SU-DHL-6 (cell line): ENCODE data around the gene ADGRB3.

Experiments
- H2AFZ ChIP-seq: fragments of 200-600 bp; sonication (generic); 2 replicates; pipeline ENCODE4 v1.6.1; 2014; ENCODE audit warnings: low read depth, mild to moderate bottlenecking, moderate library complexity, mixed read lengths, antibody characterized with exemption, low read length; ENCODE audit not compliant: severe bottlenecking
- H3F3A ChIP-seq: fragments of 200-600 bp; shearing (Covaris generic); 2 replicates; pipeline ENCODE4 v1.6.0; 2016; ENCODE audit warnings: antibody characterized with exemption, mild to moderate bottlenecking; ENCODE audit not compliant: insufficient read depth
- H3K27ac ChIP-seq: fragments of 200-600 bp; sonication (generic); 2 replicates; pipeline ENCODE4 v1.5.1; 2016; ENCODE audit warnings: low read depth, mild to moderate bottlenecking, low read length, moderate library complexity, mixed read lengths
- H3K27me3 ChIP-seq: fragments of 200-600 bp; sonication (generic), shearing (Covaris generic); 2 replicates; pipeline ENCODE4 v1.6.0; 2014; ENCODE audit warnings: mild to moderate bottlenecking, low read length
- H3K36me3 ChIP-seq: fragments of 200-600 bp; sonication (generic); 2 replicates; pipeline ENCODE4 v1.6.1; 2014; ENCODE audit warnings: mild to moderate bottlenecking, low read length, mixed read lengths
- H3K4me2 ChIP-seq: fragments of 300-600, 200-600 bp; shearing (Covaris generic), sonication (generic); 2 replicates; pipeline ENCODE4 v1.6.0; 2014; ENCODE audit warnings: low read length, low read depth, mild to moderate bottlenecking; ENCODE audit not compliant: poor library complexity, severe bottlenecking
- H3K4me3 ChIP-seq: fragments of 200-600 bp; sonication (generic); 2 replicates; pipeline ENCODE4 v1.5.1; 2014; ENCODE audit warnings: antibody characterized with exemption, low read length, mild to moderate bottlenecking, mixed read lengths; ENCODE audit not compliant: insufficient read depth, poor library complexity, severe bottlenecking
- H3K79me2 ChIP-seq: fragments of 200-600 bp; sonication (generic); 2 replicates; pipeline ENCODE4 v1.6.1; 2014; ENCODE audit warnings: mild to moderate bottlenecking, low read length, moderate library complexity; ENCODE audit not compliant: insufficient read depth
- H3K9ac ChIP-seq: fragments of 200-600 bp; sonication (generic); 2 replicates; pipeline ENCODE4 v1.7.0; 2014; ENCODE audit warnings: mild to moderate bottlenecking, low read length
- H3K9me2 ChIP-seq: fragments of 200-600 bp; sonication (generic); replicated peaks from 2 replicates; pipeline ENCODE4 v1.6.1; 2014; ENCODE audit warnings: low read length; ENCODE audit not compliant: insufficient read depth
- H3K9me3 ChIP-seq: fragments of 200-600 bp; sonication (generic); 2 replicates; pipeline ENCODE4 v1.6.1; 2014; ENCODE audit warnings: low read length, mixed read lengths; ENCODE audit not compliant: insufficient read depth
- H4K20me1 ChIP-seq: fragments of 200-600 bp; sonication (generic); 2 replicates; pipeline ENCODE4 v1.6.1; 2014; ENCODE audit warnings: low read depth, mild to moderate bottlenecking, antibody characterized with exemption, low read length, moderate library complexity, mixed read lengths
- CTCF ChIP-seq: fragments of 200-600 bp; sonication (generic); IDR thresholded peaks from one replicate; pipeline ENCODE4 v1.5.1; 2017; ENCODE audit warnings: antibody characterized with exemption, mild to moderate bottlenecking, low read length, moderate library complexity; ENCODE audit not compliant: insufficient read depth, poor library complexity, severe bottlenecking
- EZH2phosphoT487 ChIP-seq: fragments of 200-600 bp; sonication (generic), shearing (Covaris generic); conservative IDR thresholded peaks from 2 replicates; pipeline ENCODE4 v1.6.1; 2018; ENCODE audit warnings: mild to moderate bottlenecking, antibody characterized with exemption, low read length, moderate library complexity, mixed read lengths

Gene ADGRB3

GRCh38 chr6:69311888-69312287 lies 676.8 kb downstream of the ADGRB3 start:
- TF ChIP-seq CTCF (no peak), EZH2phosphoT487 (no peak)
- Histone ChIP-seq H3K4me2 (no peak overlapping the region), H2AFZ (no peak overlapping the region), H3F3A (no peaks in the 10 kb centered on the region), H3K4me3 (no peak overlapping the region), H3K9me3 (no peaks in the 10 kb centered on the region), H3K9ac (no peak overlapping the region), H3K36me3 (no peaks in the 10 kb centered on the region), H3K27ac (no peak overlapping the region), H4K20me1 (no peaks in the 10 kb centered on the region), H3K79me2 (no peaks in the 10 kb centered on the region), H3K9me2 (no peaks in the 10 kb centered on the region), H3K27me3 (no peaks in the 10 kb centered on the region)

GRCh38 chr6:69314001-69314400 lies 678.9 kb downstream of the ADGRB3 start:
- Histone ChIP-seq H3K27ac (no peak overlapping the region), H3K79me2 (no peaks in the 10 kb centered on the region), H3K9me2 (no peaks in the 10 kb centered on the region), H3F3A (no peaks in the 10 kb centered on the region), H3K4me2 (no peak overlapping the region), H3K36me3 (no peaks in the 10 kb centered on the region), H3K27me3 (no peaks in the 10 kb centered on the region), H3K9me3 (no peaks in the 10 kb centered on the region), H2AFZ (no peak overlapping the region), H4K20me1 (no peaks in the 10 kb centered on the region), H3K4me3 (no peak overlapping the region), H3K9ac (no peak overlapping the region)
- TF ChIP-seq CTCF, result no peak
- TF ChIP-seq EZH2phosphoT487, result no peak

GRCh38 chr6:69314531-69314930 lies 679.4 kb downstream of the ADGRB3 start:
- Histone ChIP-seq H3K79me2 (no peaks in the 10 kb centered on the region), H2AFZ (no peak overlapping the region), H3K27ac (no peak overlapping the region), H4K20me1 (no peaks in the 10 kb centered on the region; the same call in 1 of the 2 replicates), H3K4me2 (no peak overlapping the region), H3K4me3 (no peak overlapping the region), H3K9ac (no peak overlapping the region), H3K9me2 (no peaks in the 10 kb centered on the region), H3K27me3 (no peaks in the 10 kb centered on the region), H3F3A (no peaks in the 10 kb centered on the region), H3K36me3 (no peaks in the 10 kb centered on the region), H3K9me3 (no peaks in the 10 kb centered on the region)
- no peak for TF ChIP-seq CTCF
- no peak for TF ChIP-seq EZH2phosphoT487

GRCh38 chr6:69331886-69332285 lies 696.8 kb downstream of the ADGRB3 start:
- Histone ChIP-seq H3K79me2 (no peaks in the 10 kb centered on the region), H3K9me2 (no peaks in the 10 kb centered on the region), H3K4me2 (no peak overlapping the region), H2AFZ (no peak overlapping the region), H3K9ac (no peak overlapping the region), H3K9me3 (no peaks in the 10 kb centered on the region), H3F3A (no peaks in the 10 kb centered on the region), H3K36me3 (no peaks in the 10 kb centered on the region), H3K4me3 (no peak overlapping the region), H3K27me3 (no peaks in the 10 kb centered on the region), H4K20me1 (no peaks in the 10 kb centered on the region), H3K27ac (no peak overlapping the region)
- no peak for TF ChIP-seq EZH2phosphoT487
